HepG2 (cell line): ENCODE data around the gene TAL2. TPM values are rescaled to one million over a fixed set of nuclear protein-coding genes. Genes with fewer than 3 reads are reported as not detected.

Experiments used
- AKAP8 ChIP-seq: sonication (generic); formaldehyde crosslinking; IDR thresholded peaks from 2 replicates; pipeline ENCODE4 v1.5.1; 2020; ENCODE audit warnings: mild to moderate bottlenecking, missing genetic modification reagents
- CENPX ChIP-seq: sonication (generic); formaldehyde crosslinking; IDR thresholded peaks from 2 replicates; pipeline ENCODE4 v1.9.0; 2021; ENCODE audit warnings: mild to moderate bottlenecking, missing genetic modification reagents, moderate library complexity
- HNRNPLL ChIP-seq: fragments of 200-400 bp; formaldehyde crosslinking; IDR thresholded peaks from 2 replicates; pipeline ENCODE4 v1.6.1; 2017; ENCODE audit warnings: mild to moderate bottlenecking, low read depth, low read length; ENCODE audit not compliant: poor library complexity, severe bottlenecking
- HOXA7 ChIP-seq: sonication (generic); formaldehyde crosslinking; IDR thresholded peaks from 2 replicates; pipeline ENCODE4 v1.8.1; 2022; ENCODE audit warnings: mild to moderate bottlenecking, missing genetic modification reagents, moderate library complexity
- HOXD1 ChIP-seq: sonication (generic); formaldehyde crosslinking; IDR thresholded peaks from 2 replicates; pipeline ENCODE4 v1.5.0; 2020; ENCODE audit warnings: missing genetic modification reagents
- KAT7 ChIP-seq: IDR thresholded peaks from 2 replicates; pipeline ENCODE4 v1.6.1; 2018; ENCODE audit warnings: borderline replicate concordance, missing compliant biosample characterization
- KDM1A ChIP-seq: IDR thresholded peaks from 2 replicates; pipeline ENCODE4 v1.6.1; 2016; ENCODE audit warnings: missing compliant biosample characterization
- KMT2A ChIP-seq: sonication (generic); formaldehyde crosslinking; IDR thresholded peaks from 2 replicates; pipeline ENCODE4 v1.4.0; 2020; ENCODE audit warnings: missing genetic modification reagents
- MYC ChIP-seq: sonication (generic); formaldehyde crosslinking; IDR thresholded peaks from 2 replicates; pipeline ENCODE4 v1.9.0; 2021; ENCODE audit warnings: missing genetic modification reagents, borderline replicate concordance
- POGK ChIP-seq: sonication (generic); formaldehyde crosslinking; conservative IDR thresholded peaks from 2 replicates; pipeline ENCODE4 v1.8.0; 2022; ENCODE audit warnings: mild to moderate bottlenecking, moderate library complexity, missing genetic modification reagents
- SP140L ChIP-seq: sonication (generic); formaldehyde crosslinking; IDR thresholded peaks from 2 replicates; pipeline ENCODE4 v1.4.0; 2020; ENCODE audit warnings: missing genetic modification reagents, borderline replicate concordance
- SRSF9 ChIP-seq: fragments of 200-400 bp; formaldehyde crosslinking; IDR thresholded peaks from 2 replicates; pipeline ENCODE4 v1.6.1; 2018; ENCODE audit warnings: borderline replicate concordance, mild to moderate bottlenecking, low read depth, low read length; ENCODE audit not compliant: insufficient read depth, poor library complexity, severe bottlenecking
- TBL1XR1 ChIP-seq: fragments of 150-350 bp; IDR thresholded peaks from 2 replicates; pipeline ENCODE4 v1.6.1; 2014; ENCODE audit warnings: borderline replicate concordance, low read length; ENCODE audit not compliant: partially characterized antibody
- TFDP2 ChIP-seq: sonication (generic); formaldehyde crosslinking; IDR thresholded peaks from 2 replicates; pipeline ENCODE4 v1.4.0; 2020; ENCODE audit warnings: missing genetic modification reagents
- ZFAT ChIP-seq: sonication (generic); formaldehyde crosslinking; conservative IDR thresholded peaks from 2 replicates; pipeline ENCODE4 v1.8.1; 2023; ENCODE audit warnings: missing genetic modification reagents, inconsistent platforms
- ZFP41 ChIP-seq: sonication (generic); formaldehyde crosslinking; IDR thresholded peaks from 2 replicates; pipeline ENCODE4 v1.4.0; 2020; ENCODE audit warnings: mild to moderate bottlenecking, missing genetic modification reagents, borderline replicate concordance
- ZFP90 ChIP-seq: sonication (generic); formaldehyde crosslinking; IDR thresholded peaks from 2 replicates; pipeline ENCODE4 v1.8.0; 2022; ENCODE audit warnings: missing genetic modification reagents, mild to moderate bottlenecking, inconsistent platforms, borderline replicate concordance
- ZMYM3 ChIP-seq: sonication (generic); formaldehyde crosslinking; IDR thresholded peaks from 2 replicates; pipeline ENCODE4 v1.5.1; 2020; ENCODE audit warnings: mild to moderate bottlenecking, missing genetic modification reagents
- ZNF101 ChIP-seq: sonication (generic); formaldehyde crosslinking; IDR thresholded peaks from 2 replicates; pipeline ENCODE4 v1.4.0; 2020; ENCODE audit warnings: mild to moderate bottlenecking, low read depth, missing genetic modification reagents, borderline replicate concordance
- ZNF232 ChIP-seq: sonication (generic); formaldehyde crosslinking; IDR thresholded peaks from 2 replicates; pipeline ENCODE4 v1.4.0; 2020; ENCODE audit warnings: missing genetic modification reagents, borderline replicate concordance
- ZNF274 ChIP-seq: sonication (generic); formaldehyde crosslinking; IDR thresholded peaks from 2 replicates; pipeline ENCODE4 v1.5.1; 2020; ENCODE audit warnings: mild to moderate bottlenecking, missing genetic modification reagents
- ZNF510 ChIP-seq: sonication (generic); formaldehyde crosslinking; IDR thresholded peaks from 2 replicates; pipeline ENCODE4 v1.4.0; 2020; ENCODE audit warnings: low read depth, mild to moderate bottlenecking, missing genetic modification reagents
- ZNF550 ChIP-seq: sonication (generic); formaldehyde crosslinking; IDR thresholded peaks from 2 replicates; pipeline ENCODE4 v1.4.0; 2020; ENCODE audit warnings: mild to moderate bottlenecking, missing genetic modification reagents, borderline replicate concordance
- ZNF567 ChIP-seq: sonication (generic); formaldehyde crosslinking; IDR thresholded peaks from 2 replicates; pipeline ENCODE4 v1.8.1; 2023; ENCODE audit warnings: mild to moderate bottlenecking, missing genetic modification reagents, borderline replicate concordance
- ZNF589 ChIP-seq: sonication (generic); formaldehyde crosslinking; conservative IDR thresholded peaks from 2 replicates; pipeline ENCODE4 v1.8.0; 2022; ENCODE audit warnings: mild to moderate bottlenecking, moderate library complexity, missing genetic modification reagents
- ZSCAN12 ChIP-seq: sonication (generic); formaldehyde crosslinking; IDR thresholded peaks from 2 replicates; pipeline ENCODE4 v1.9.0; 2021; ENCODE audit warnings: mild to moderate bottlenecking, missing genetic modification reagents
- polyA plus RNA-seq, 8 experiments: library from polyadenylated mRNA; depleted of rRNA in 3 of 8; stranded (reverse) in 7 of 8; unstranded in 1 of 8; fragments of >200 nt; fragmentation: Illumina TruSeq in 4 of 8; extraction: Trizol in 4 of 8; gene quantifications; 2 replicates each; pipeline versions ENCODE4 v1.2.1 to v1.2.3, GENCODE V29; 2011 to 2016; ENCODE audit warnings: low read depth in 4 of 8, missing spikeins in 1 of 8, mixed read lengths in 1 of 8; ENCODE audit not compliant: insufficient read depth in 1 of 8
- total RNA-seq, 5 experiments: library from RNA; depleted of rRNA; stranded (reverse); fragments of >200 nt; fragmentation: Illumina TruSeq; extraction: Trizol; gene quantifications; 2 replicates each; pipeline ENCODE4 v1.2.3, GENCODE V29; 2016; ENCODE audit warnings: low read depth in 1 of 5
- TF ChIP-seq, protein P1 (sequence below): sonication (generic); formaldehyde crosslinking; IDR thresholded peaks from 2 replicates; pipeline ENCODE4 v1.4.0; 2020; ENCODE audit warnings: missing genetic modification reagents

The TAL2 gene
- total and polyA plus RNA-seq, 2 of the 13 experiments (the other 11 are each of a cell fraction or from before 2014, with no cell fraction given), result 0.22 TPM; not detected in 1

DNA sequence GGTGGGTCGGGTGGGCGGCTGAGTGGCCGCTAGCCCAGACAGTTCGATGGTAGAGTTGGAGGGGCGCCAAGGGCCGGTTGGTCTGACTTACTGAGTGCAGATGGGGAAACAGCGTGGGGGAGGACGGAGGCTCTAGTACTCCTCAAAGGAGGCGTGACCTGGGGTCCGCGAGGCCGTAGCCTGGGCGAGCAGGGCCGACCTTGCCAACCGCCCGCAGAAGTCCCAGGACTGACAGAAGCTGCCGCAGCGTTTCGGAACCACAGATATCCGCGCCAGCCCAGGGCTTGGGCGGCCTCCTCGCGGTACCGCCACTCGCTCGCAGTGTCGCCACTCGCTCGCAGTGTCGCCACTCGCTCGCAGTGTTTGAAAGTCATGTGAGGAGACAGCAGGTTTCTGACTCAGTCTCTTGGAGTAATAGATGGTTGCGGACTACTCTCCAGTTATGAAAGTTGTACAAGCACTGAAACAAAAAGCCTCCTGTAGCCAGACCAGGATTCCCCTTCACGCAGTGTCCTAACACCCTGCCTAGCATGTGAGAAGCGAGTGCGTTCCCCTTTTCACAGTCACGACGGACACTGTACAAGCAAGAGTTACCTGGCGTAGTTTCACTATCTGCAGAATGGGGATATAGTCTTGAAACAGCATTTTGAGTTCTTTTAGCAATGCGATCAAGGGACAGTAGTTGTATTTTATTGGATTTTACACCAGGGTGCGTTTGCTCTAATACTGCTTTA, 32.8 kb downstream of the TAL2 start (continued):
- TF ChIP-seq KMT2A (CRISPR knock-in tag) (peak; percentile 94), ZNF510 (CRISPR knock-in tag) (no peak), ZNF589 (CRISPR knock-in tag) (no peak), TBL1XR1 (no peak), KAT7 (CRISPR knock-in tag) (0 out of 2 replicates have a peak, but pooled peaks have one; percentile 65), HNRNPLL (peak; percentile 85), POGK (CRISPR knock-in tag) (0 out of 2 replicates have a peak, but pooled peaks have one; percentile 24), ZFAT (no peak), KDM1A (CRISPR knock-in tag) (peak; percentile 80), HOXD1 (CRISPR knock-in tag) (0 out of 2 replicates have a peak, but pooled peaks have one; percentile 68), ZNF567 (no peak), ZNF550 (CRISPR knock-in tag) (no peak), AKAP8 (CRISPR knock-in tag) (peak; percentile 40; the same call in 1 of the 2 replicates), TFDP2 (CRISPR knock-in tag) (peak; percentile 38; the same call in 1 of the 2 replicates), ZNF274 (CRISPR knock-in tag) (peak; percentile 69; the same call in 1 of the 2 replicates), ZFP90 (CRISPR knock-in tag) (peak; percentile 81), SP140L (CRISPR knock-in tag) (no peak), ZNF101 (CRISPR knock-in tag) (no peak), ZMYM3 (CRISPR knock-in tag) (peak; percentile 75; the same call in 1 of the 2 replicates), SRSF9 (no peak), MYC (CRISPR knock-in tag) (peak; percentile 60; the same call in 1 of the 2 replicates), ZNF232 (CRISPR knock-in tag) (peak; percentile 67; the same call in 1 of the 2 replicates), ZFP41 (CRISPR knock-in tag) (no peak), ZSCAN12 (CRISPR knock-in tag) (no peak), HOXA7 (no peak), CENPX (CRISPR knock-in tag) (no peak)
- TF ChIP-seq, protein P1, sequence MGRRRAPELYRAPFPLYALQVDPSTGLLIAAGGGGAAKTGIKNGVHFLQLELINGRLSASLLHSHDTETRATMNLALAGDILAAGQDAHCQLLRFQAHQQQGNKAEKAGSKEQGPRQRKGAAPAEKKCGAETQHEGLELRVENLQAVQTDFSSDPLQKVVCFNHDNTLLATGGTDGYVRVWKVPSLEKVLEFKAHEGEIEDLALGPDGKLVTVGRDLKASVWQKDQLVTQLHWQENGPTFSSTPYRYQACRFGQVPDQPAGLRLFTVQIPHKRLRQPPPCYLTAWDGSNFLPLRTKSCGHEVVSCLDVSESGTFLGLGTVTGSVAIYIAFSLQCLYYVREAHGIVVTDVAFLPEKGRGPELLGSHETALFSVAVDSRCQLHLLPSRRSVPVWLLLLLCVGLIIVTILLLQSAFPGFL (CRISPR knock-in tag), result no peak
